Midbrain (tissue), 1 donor: Measurements from ENCODE around the gene NCKAP5.

ENCODE experiments used
- DNase-seq: peaks from one replicate; lab custom pipeline; 2025; lab: John Stamatoyannopoulos, UW

The NCKAP5 gene

DNA sequence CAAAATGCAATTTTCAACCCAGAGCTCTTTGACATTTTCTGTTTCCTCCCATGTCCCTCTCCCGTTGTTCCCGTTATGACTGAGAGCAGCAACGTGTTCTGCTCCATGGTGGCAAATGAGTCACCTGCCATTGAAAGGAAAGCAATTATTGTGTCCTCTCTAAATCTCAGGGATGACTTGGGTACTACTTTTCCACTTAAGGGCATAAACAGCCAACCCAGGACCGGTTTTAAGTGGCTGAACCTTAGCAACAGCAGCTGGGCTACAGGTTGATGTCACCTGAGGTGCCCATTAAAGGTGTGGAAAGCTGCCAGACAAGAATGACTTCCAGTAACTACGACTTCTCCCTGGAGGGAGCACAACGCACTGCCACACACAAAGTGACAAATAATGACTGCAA, 236.8 kb downstream of the NCKAP5 start:
- DNase-seq, result no peak

DNA sequence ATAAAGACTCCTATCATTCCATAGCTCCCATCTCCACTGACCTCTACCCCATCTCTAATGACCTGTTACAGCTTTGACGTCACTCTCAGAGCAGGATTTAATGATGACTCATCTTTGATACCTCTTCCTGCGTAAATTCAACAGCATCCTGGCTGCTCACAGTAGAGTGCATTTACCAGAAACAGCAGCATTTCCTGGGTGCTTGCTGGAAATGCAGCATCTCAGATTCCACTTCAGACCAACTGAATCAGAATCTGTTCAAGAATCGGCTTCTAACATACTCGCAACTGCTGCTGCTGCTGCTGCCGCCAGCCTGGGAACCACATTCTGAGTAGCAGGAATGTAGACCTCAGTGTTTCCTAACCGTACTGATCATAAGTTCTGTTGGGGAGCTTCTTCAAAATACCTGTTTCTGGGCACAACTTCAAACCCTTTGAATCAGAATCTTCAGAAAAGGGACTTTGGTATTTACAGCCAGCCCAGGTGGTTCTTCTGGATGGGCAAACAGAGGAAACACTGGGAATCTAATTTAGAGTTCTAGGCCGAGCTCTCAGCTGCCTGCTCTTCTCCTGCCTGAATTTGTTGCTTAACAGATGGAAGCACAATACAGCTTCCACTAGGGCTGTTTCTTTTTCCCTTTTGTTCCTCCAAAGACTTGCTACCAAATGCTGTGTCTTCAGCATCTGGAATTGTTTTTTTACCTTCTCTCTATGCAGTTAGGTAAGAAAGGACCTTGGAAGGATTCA, 241.4 kb downstream of the NCKAP5 start:
- DNase-seq, result no peak

DNA sequence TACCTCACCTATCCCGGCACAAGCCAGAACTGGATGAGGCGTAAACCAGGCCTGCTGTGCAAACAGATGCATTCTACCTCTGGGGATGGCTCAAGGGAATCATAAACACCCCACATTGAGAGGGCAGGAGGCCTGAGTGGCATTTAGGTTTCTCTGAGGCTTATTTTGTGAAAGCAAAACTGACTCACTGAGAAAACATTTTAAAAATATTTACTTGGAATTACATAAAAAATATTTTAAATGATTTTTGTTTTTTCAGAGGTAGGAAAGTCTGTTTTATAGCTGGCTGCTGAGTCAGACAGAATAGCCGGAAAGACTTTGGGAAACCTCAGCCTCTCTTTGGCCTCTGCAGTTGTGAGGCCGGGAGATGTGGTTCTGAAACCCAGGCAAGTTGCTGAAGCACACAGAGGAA, 244.1 kb downstream of the NCKAP5 start:
- no peak for DNase-seq

DNA sequence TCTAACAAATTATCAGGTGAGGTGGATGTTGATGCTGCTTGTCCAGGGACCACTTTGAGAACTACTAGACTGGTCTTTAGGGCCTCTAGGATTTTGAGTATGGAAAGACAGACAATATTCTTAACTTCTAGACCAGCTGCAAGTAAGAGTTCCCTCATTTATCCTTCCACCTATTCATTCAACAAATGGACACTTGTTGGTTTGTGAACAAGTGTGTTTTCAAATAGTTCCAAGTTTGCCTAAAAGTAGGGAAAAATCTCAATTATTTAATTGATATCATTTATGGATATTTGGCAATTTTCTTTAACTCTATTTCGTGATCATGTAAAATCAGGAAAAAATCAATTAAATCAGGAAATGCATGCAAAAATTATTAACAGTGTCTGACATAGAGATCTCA, 245.4 kb downstream of the NCKAP5 start:
- no peak for DNase-seq

DNA sequence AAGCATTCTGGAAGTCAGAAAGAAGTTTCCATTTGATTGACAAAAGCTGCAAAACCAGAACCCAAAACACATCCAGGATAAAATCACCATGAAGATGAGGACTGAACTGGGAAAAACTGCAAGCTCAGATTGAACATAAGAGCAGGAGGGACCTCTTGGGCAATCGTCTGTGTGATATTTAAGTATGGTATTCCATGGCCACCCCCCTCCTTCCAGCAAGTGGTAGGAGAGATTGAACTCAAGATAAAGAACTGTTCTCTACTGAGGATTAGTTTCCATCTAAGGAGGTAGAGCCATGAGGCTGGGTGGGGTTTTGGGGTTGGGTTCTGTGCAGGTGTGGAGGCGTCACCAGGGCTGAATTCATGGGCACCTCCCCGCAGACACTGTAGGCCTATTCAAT, 251.1 kb downstream of the NCKAP5 start:
- no peak for DNase-seq

DNA sequence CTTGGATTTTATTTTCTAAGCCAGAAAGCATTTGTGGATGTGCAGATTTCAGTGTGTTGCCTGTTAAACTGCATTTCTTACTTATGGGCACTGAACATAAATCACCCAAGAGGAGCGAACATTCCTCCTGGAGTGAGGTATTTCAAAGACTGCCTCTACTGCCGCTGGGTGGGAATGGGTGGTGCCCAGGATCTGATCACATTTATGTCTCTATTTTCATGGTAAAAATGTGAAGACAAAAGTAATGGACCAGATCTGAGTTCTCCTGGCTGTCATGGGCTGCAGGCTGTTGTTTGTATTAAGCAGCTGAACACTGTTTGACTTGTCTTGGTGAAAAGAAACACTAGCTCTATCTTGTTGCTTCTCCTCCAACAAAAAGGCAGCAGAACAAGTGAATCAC, 251.7 kb downstream of the NCKAP5 start:
- DNase-seq, result no peak

DNA sequence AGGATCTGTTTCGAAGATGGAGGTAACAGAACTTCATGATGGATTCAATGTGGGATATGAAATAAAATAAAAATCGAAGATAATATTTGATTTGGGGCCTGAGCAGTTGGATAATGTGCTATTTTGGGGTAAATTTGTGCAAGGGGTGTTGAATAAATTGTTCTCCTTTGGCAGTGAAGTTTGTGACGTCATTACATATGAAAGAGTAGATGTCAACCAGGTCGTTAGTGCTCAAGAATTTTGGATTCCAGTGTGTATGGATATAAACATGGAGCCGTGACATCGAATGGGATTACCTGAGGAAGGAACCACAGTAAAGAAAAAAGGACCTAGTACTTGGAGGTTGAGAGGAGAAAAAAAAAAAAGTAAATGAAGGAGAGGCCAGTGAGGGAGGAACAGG, 253.0 kb downstream of the NCKAP5 start:
- DNase-seq, result no peak

DNA sequence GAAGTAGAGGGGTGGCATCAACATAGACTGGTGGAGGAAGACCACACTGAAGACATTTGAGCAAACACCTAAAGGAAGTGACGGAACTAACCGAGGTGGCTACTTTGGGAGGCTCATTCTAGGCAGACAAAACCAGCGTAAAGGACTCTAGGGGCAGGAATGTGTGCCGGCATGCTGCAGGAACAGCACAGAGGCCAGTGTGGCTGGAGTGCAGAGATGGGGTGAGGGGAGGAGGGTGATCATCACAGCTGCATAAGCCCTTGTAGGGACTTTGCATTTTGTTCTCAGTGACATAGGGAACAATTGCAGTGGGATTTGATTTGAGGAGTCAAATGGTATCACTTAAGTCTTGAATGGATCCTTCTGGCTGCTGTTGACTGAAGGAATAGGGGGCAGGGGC, 253.5 kb downstream of the NCKAP5 start:
- DNase-seq, result no peak

DNA sequence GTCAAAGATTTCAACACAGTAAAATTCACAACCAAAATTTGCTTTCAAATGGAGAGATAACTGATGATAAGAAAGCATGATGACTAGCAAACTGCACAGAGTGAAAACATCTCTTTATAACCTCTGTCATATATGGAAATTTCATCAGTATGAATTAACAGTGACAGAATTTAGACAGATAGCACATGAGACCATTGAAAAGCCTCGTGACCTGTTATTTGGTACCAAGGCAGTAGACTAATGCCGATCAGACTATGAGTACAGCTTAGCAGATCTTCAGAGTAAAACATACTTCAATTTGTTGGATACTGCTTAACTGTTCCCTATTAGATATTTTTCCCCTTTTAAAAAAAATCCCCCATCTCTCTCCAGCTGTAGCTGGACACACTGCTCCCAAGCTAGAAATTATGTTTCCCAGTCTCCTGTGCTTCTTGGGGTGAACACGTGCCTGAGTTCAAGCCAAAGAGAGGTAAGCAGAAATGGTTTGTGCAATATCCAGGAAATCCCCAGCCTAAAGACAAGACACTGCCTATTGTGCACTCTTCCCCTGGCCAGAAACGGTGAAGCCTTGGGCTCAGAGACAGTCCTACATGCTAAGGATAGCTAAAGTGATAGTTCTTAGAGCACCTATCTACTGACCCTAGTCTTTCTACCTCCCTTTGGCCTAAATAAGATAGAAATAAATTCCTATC, 256.1 kb downstream of the NCKAP5 start:
- no peak for DNase-seq

DNA sequence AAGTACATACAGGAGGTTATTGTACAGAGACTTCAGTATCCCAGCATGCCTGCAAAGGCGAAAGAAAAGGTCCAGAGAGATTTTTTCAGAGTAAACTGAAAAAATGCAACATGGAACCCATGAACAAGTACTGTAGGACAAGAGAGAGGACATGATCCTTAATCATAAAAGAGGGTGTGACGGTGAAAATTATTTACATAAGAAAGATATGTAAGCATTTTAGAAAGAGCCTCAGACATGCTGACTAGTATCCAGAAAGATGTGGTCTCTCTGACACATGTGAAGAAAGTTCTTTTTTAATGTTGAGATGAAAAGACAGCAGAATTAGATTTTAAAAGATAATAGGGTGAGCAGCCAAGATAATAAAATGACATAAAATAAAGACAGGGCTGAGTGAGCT, 262.0 kb downstream of the NCKAP5 start:
- no peak for DNase-seq

DNA sequence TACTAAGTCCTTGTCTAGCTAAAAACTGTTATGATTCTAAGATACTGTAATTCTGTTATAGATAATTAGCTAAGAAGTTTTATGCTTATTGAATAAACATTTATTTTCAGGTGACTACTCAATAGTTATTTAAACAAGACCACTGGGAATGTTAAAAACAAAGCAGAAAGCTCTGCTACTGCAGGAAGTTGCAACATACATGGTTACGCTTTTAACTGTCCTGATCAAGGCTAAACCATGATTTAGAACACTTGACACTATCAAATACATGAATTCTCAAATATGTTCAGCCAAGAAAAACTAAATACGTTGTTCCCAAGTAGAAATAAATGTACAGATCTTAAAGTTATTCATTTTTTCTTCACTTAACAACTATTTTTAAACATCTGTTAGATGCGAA, 263.9 kb downstream of the NCKAP5 start:
- no peak for DNase-seq

DNA sequence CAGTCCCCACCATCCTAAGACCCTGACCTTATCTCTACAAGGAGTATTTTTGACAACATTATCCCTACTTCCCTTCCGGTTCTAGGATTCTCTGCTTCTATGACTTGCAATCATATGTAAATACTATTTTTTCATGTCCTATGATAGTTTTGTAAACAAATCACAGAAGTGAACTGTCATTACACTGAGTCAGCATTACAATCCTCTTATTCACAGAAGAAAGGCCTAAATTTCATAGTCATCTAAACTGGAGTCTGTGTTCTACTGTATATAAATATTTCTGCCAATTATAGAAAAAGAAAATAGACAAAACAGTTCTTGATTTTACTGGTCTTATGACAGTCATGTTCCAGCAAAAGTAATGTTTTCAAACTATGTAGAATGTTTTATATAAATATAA, 265.1 kb downstream of the NCKAP5 start:
- no peak for DNase-seq

DNA sequence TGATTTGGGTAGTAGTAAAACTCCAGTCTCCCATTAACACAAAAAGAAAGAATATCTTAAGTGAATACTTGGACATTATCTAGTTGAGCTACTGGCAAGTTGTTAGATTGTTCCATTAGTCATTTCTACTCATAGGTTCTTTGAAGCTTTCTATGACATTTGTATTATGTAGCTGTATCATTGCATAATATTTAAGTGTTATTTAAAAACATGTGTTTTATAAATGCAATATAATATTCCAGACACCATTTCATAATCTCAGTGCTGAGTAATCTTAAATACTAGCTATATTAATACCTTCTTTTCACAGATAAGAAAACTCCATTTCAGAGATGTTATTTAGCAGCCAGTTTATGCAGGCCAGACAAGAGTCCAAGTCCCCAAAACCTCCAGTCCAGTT, 271.9 kb downstream of the NCKAP5 start:
- DNase-seq, result no peak

DNA sequence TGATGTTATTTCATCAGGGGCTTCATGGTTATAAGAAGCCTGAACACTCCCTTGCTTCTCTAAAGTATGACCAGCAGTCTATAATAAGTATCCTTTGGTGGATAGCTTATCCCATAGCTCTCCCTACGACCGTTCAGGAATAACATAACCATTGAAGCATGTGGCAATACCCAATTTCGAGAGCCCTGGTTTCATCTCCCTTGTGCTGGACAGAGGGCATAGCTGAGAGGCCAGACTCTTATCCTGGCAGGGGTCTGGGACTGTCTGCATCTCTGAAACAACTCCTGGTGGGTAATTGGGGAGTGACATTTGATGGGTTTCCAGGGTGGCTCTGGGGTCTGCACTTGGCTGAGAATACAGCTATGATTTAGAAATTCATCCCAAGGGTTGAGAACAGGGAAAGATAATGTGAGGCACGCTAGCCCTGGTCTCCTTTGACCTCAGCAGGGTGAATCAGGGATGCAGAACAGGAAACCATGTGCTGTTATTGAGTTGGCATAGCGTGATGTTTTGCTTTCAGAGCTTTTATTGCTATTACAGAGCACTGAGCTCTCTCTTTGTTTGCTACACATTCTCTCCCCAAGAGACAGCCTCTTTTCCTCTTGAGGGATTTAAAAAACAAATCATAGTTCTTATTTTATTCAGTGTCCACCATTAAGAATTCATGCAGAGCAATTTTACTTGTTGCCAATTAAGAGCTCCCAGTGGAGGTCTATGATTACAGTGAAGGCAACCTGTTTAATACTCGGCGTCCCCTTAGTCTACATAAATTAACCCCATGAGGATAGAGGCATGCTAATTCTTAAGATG, 274.5 kb downstream of the NCKAP5 start:
- DNase-seq, result peak; percentile 3

DNA sequence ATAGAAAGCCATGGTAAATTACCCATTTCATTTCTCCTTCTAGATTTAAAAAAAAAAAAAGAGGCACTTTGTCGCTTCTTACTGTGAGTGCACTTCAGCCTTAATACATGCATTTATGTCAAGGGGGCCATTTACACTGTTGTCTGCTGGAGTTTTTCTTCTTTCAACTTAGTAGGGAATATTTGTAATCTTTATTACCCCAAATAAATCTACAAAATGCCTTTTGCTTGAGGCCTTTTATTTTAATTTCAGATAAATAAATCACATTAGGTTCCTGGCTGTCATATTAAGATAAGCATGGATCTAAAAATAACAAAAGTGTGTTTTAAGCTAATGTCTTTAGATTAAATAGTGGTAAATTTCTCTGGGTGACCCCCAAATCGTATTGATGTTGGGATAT, 276.0 kb downstream of the NCKAP5 start:
- no peak for DNase-seq

DNA sequence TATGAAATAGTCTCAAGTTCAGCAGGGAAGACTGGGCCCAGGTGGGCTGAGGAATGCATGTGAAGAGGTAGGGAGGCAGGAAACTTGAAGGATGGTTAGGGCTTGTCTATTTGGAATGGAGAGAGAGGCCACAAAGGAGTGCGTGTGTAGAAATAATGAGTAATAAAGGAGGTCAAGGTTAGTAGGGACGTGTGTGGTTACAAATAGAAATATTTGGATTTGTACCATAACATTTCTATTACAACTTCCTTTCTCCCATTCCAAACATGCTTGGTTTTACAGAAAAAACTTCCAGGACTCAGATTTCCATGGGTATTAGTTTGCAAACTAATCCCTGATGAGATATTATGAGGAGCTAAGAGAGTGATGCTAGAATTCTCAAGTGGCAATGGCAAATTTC, 280.6 kb downstream of the NCKAP5 start:
- DNase-seq, result no peak

DNA sequence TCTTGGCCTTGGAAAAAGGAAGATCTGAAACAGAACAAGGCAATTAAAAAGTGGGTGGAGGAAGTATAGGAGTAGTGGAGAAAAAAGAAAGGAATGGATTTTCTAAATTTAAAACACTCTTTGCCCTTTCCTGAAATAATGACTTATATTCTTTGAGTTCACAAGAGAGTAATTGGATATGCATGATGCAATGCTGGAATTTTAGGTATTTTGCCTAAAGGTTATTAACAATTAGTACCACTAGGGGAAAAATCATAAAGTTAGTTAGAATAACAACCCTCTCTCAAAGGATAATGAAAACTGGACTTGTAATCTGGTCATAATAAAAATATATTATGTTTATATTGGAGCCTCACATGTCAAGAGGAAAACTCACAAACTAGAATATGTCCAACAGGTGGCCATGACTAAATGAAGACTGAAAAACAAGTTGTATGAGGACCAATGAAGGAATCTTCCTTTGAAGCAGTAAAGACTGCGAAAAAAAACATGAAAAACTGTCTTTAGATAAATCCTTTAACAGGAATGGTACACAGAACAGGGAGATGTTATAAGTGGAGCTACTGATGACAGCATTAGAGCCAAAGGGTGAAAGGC, 281.8 kb downstream of the NCKAP5 start:
- no peak for DNase-seq

DNA sequence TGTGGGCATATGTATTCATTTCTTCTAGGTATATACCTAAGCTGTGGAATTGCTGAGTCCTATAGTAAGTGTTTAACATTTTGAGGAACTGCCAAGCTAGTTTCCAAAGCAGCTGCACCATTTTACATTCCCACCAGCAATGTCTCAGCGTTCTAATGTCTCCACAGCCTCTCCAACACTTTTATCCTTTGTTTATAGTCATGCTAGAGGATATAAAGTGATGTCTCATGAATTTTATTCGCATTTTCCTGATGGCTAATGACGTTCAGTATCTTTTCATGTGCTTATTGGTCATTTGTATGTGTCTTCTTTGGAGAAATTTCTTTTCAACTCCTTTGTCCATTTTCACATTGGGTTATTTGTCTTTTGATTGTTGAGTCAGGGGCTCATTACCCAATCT, 295.2 kb downstream of the NCKAP5 start:
- no peak for DNase-seq

DNA sequence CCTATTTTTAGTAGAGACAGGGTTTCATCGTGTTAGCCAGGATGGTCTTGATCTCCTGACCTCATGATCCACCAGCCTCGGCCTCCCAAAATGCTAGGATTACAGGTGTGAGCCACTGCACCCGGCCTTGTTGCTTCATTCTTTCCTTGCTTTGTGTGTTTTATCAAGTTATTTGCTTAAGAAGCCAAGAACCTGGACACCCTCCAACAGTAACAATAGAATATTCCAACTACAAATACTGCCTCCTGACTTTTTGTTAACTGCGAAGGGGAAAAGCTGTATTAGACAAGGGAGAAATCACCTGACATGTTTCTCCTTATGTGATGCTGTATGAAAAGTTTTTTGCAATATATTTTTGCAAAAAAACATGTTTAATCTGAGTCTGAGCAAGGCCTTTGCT, 297.2 kb downstream of the NCKAP5 start:
- no peak for DNase-seq

DNA sequence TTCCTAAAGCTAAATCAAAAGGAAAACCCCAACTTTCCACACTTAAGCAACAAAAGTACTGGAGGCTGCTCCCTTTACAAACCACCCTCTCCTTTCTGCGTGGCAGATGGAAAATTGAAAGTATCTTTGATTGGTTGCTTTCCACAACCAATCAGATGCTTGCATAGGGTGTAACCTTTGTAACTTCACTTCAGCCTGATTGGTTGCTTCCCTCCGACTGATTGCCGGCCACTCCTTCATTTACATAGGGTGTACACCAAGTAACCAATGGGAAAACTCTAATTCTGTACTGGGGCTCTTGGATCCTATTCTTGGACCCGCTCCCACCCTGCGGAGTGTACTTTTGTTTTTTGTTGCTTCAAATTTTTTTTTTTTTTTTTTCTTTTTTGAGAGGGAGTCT, 297.7 kb downstream of the NCKAP5 start:
- DNase-seq, result no peak

DNA sequence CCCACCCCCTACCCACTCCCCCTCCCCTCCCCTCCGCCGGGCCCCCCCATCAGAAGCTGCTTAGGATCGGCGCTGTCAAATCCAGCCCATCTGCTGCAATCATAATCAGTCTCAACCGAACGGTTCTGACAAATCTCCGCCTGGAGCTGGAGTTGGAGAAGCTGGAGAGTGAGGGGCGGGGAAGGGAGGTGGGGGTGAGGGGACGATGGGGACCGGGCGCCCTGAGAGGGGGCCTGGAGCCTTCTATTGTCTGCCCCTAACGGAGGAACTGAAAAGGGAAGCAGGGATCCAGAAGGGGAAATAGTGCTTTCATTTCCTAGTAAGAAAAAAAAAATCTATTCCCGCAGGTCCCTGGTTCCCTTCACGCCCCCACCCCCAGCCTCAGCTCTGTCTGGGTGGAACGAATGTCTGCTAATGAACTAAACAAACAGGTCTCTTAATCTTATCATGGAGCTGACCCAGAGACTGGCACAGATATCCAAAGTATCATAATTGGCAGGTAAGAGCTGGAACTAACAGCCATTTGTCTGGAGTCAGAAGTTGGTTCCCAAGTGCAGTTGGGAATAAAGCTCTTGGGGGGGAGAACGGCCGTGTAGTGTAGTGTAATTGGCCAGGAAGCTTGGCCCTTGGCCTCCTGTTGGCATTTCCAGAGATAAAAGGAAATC, 301.2 kb downstream of the NCKAP5 start:
- DNase-seq, result no peak
